GM18498 (cell line): ENCODE measurements around the gene ITPRIPL2.

Experiments
- ATAC-seq: cut with Tn5 transposase; IDR thresholded peaks from one replicate; pipeline ENCODE4 v1.9.1; 2021; ENCODE audit warnings: mild to moderate bottlenecking, moderate library complexity; ENCODE audit not compliant: unreplicated experiment

Gene ITPRIPL2

DNA sequence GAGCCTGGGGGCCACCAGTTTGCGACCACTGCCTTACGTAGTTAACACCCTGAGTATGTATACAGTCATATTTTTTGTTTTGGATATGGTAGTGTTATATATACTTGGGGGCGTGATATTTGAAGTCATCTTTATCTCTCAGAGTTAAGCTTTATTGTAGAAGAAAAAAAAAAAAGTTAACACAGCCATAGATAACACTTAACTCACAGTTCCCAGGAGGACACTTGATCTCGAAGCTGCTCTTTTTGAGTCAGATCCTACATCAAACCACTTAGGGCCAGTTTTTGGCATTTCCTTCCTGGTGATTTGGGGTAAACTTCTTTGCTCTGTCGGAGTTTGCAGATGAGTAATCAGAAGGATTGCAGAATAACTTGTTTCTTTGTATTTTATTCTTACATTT, 5.8 kb downstream of the ITPRIPL2 start:
- no peak for ATAC-seq

GRCh38 chr16:19123535-19124178, 9.9 kb downstream of the ITPRIPL2 start:
- no peak for ATAC-seq

DNA sequence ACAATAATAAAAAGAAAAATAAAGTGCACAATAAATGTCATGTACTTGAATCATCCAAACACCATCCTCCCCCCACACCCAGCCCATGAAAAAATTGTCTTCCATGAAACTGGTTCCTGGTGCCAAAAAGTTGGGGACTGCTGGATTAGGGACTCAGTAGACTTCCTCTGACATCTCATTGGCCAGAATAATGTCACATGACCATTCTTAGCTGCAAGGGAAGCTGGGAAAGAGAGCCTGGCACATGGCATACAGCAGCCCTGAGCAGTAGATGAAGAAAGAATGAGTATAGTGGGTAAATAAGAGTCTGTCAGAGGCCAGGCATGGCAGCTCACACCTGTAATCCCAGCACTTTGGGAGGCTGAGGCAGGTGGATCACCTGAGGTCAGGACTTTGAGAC, 12.5 kb downstream of the ITPRIPL2 start:
- ATAC-seq, result no peak

- ATAC-seq, result peak; percentile 43
Observed at GRCh38 chr16:19127205-19127604, 13.4 kb downstream of the ITPRIPL2 start.

GRCh38 chr16:19127674-19128131, 13.9 kb downstream of the ITPRIPL2 start:
- peak; percentile 51 for ATAC-seq

DNA sequence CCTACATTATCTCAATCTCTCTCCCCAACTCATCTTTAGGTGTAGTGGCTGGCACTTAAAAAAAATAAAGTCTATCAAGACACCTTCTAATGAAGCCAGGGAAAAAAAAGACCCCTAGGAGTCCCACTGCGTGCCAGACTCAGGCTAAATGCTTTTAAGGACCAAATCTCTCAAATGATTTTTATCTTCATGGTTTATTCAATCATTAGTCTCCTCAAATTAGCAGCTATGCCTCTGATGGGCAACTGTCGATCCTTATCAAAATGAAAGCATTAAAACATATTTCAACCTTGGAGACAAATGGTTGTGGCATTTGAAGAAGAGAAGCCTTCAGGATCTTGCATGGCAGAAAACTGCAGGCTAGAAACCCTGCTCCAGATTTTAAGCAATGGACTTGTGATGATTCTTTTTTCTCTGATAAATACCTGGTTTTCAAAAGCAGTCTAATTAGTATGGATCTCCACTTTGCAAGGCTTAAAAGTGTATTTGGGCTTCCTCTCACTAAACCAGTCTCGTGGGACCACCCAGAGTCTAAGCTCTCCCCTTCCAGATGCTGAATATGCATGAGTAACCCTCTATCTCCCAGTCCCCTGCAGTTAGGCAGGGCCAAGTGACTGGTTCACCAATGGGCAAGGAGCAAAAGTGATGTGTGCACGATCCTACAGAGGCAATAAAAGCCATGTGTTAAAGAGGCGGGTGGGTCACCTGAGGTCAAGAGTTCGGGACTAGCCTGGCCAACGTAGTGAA, 14.9 kb downstream of the ITPRIPL2 start:
- no peak for ATAC-seq

- no peak for ATAC-seq
Observed at GRCh38 chr16:19130385-19130784, 16.6 kb downstream of the ITPRIPL2 start.

DNA sequence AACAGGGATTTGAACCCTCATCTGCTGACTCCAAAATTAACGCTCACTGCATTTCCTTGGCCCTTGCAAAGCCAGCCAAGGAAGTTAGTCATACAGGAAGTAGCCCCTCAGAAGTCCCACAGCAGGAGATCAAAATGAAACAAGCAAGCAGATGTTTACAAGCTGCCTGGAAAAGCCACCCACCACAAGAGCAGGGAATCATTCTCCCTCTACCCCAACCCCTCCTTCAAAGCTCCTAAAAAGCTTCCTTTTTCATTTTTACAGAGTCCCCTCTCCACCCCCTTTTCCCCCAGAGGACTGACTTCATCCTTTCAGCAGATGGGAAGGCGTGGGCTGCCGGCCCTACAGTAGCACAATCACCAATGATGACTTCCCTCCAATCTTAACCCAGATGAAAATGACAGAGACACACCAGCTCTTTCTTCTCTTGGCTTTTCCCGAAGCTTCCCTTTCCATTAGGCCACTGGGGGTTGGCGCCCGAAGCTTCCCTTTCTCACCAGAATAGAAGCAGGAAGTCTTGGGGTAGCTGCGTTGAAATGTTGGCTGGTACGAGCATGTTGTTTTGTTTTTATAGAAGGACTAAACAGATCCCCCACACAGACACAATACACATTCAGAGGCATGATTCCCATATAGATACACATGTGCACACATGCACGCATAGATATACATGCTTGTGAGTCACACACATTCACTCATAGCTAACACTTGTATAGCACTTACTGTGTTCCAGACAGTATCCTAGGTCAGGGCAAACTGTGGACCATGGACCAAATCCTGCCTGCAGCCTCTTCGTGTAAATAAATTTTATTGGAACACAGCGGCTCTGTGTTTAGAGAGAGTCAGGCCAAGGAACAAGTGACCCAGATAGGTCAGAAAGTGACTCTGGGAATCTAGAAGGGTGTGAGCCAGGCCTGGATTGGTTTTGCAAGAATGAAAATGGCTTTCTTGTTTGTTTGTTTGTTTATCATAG, 17.4 kb downstream of the ITPRIPL2 start:
- ATAC-seq, result no peak

DNA sequence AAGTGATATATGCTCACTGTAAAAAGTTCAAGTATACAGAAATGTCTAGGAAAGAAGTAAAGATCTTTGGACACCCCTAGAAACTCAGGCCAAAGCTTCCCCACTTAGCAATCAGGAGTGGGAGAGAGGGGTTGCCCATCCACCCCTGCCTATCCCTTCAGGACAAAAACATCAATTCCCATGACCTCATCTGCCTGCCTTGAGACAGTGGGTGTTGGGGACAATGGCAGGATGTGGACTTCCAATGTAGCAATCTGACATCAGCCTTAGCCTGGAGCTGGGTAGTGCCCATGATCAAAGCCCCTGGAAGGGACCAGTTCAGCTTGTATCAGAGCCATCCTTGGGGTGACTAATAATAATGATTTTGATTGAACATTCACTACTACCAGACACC, 18.1 kb downstream of the ITPRIPL2 start:
- no peak for ATAC-seq

- no peak for ATAC-seq
Observed at GRCh38 chr16:19132255-19132654, 18.5 kb downstream of the ITPRIPL2 start.

- no peak for ATAC-seq
Observed at GRCh38 chr16:19132898-19133297, 19.1 kb downstream of the ITPRIPL2 start.

- no peak for ATAC-seq
Observed at GRCh38 chr16:19133600-19133999, 19.8 kb downstream of the ITPRIPL2 start.

DNA sequence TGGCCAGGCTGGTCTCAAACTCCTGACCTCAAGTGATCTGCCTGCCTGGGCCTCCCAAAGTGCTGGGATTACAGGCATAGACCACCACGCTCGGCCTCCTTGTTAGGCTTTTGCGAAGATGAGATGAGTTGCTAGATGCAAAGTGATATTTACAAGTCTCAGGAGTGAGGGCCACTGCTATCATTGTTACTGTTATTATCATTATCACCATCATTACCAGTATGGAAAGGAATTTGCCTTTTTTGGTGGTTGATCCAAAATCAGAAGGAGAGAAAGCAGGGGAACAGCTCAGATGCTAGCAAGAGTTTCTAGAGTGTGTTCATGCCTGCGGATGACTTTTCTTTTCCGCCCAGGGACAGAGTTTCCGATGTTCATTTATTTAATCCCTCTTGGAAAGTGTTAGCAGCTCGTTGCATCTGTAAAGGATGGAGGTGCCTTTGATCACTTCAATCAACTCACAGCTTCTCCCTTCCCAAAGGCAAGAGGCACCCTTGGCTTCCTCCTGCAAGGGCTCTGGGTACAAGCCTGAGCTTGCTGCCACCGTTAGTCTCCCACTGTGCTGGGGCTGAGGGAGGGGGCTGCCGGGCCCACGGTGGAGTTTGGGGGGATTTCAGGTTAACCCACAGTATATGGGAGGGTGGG, 21.6 kb downstream of the ITPRIPL2 start:
- no peak for ATAC-seq

- ATAC-seq, result no peak
Observed at GRCh38 chr16:19135896-19136438, 22.2 kb downstream of the ITPRIPL2 start.

DNA sequence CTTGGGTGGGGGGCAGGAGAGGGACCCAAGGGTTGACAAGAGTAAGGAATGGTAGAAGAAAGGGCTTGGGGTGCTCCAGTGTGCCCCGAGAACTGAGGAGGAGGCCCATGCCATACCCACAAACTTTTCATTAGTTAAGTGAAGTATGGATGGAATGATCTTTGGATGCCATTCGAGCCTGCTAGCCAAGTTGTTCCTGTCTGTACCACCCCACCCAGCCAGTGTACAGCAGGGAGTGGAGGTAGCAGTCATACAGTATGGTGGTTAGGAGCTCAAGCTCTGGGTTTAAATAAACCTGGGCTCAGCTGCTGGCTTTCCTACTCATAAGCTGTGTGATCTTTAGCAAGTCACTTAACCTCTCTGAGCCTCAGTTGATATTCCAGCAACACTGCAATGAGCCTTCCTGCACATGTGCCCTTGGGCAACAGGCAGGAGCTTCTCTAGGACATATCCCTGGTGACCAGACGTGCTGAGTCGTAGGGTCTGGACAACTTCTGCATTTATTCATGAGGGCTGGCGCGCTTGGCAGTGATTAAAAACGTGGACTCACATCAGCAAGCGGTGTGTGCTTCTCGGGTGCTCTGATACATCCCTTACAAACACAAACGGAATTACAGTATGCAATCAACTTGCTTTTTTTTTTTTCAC, 22.9 kb downstream of the ITPRIPL2 start:
- ATAC-seq, result no peak

- ATAC-seq, result no peak
Observed at GRCh38 chr16:19137201-19138128, 23.7 kb downstream of the ITPRIPL2 start.

DNA sequence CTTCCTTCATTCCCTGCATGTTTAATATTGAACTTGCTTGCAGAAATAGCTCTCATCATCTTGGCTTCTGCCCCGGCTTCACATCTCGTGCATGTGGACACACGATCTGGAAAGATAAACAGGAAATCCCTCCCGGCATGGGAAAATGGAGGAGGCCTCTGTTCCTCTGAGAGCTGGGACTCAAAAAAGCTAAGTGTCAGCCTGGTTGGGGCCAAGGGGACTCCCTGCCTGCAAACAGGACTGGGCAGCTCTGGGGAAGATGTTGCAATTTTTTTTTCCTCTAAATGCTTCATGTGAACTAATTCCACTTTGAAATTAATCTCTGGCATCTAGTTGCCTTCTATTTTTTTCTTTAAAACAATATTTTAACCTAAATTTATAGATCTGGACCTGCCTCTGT, 24.8 kb downstream of the ITPRIPL2 start:
- ATAC-seq, result no peak

- ATAC-seq, result no peak
Observed at GRCh38 chr16:19139436-19140091, 25.8 kb downstream of the ITPRIPL2 start.
